ENCODE measurements around the gene TENT4A. TPM values are rescaled to one million over a fixed set of nuclear protein-coding genes. Genes with fewer than 3 reads are reported as not detected.

Gene TENT4A
- total and polyA plus RNA-seq, 2 of the 13 experiments (the other 11 are each of a cell fraction or from before 2014, with no cell fraction given) = 6.3 to 13.3 TPM

DNA sequence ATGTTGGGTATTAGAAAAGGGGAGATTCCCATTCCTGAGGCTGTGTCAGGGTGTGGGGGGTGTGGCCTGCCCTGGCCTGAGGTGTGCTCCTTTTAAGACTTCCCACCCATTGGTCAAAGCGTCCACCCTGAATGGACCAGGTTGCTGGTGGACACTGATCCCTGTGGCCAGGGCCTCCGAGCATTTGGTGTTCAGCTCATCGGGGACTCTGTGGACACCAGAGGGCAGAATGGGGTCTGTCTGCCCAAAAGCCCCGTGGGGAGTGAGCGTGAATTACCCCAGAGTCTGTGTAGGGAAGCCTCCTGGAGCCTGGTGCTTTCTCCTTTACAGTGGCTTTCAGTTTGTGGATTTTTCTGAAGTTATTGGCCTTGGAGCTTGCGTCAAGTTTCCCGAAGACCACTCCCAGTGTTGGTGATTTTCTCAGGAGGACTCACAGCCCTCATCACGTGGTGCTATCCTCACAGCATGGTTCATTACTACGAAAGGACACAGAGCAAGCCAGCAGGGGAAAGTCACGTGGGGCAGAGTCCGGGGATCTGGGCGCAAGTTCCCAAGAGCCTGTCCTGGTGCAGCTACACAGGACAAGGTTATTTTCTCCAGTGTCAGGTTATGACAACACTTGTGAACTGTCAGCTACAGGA is 55.5 kb downstream of the TENT4A start:
- no peak overlapping the region for H3K4me3 ChIP-seq (replicated peaks in 1 of 3; ENCODE audit: insufficient read depth in 1 of 3, low read depth in 2 of 3, low read length in 3 of 3)
- H3K4me2 ChIP-seq (ENCODE audit: low read depth, low read length) = no peak overlapping the region
- ChIA-PET CTCF (ENCODE audit: low intra/inter-chr PET ratio, low total read pairs) (no interaction called here), POLR2A (no interaction called here)
- BruUV-seq (replicated peaks) = no TSS peak
- in situ Hi-C loops (cut with HindIII; ENCODE audit: extremely low pct_ligation_motif_present, low pct_unique_long_range_greater_than_20kb) = loop anchor here (5.0 kb wide), 1 partner anchor 979 kb away; no protein-coding TSS in a partner anchor
- H3K27ac ChIP-seq (ENCODE audit: extremely low read length, insufficient read depth, low read length) = no peak overlapping the region
- no peaks in the 10 kb centered on the region for H4K20me1 ChIP-seq (ENCODE audit: insufficient read depth, low read length)
- DNase-seq (ENCODE audit: low spot score) = peak; percentile 9
- FAIRE-seq = no peak
- intact Hi-C loops (cut with micrococcal nuclease; ENCODE audit: unreplicated experiment) = no loop called here
- WGBS (ENCODE audit: low lambda C conversion rate) = 50% methylated on average over 12 of the region's 12 CpGs
- H3K36me3 ChIP-seq (replicated peaks in 1 of 2; ENCODE audit: control insufficient read depth in 1 of 2, insufficient read depth in 2 of 2, low read length in 2 of 2) = no peaks in the 10 kb centered on the region
- peaks cover 9% of the 10 kb centered on the region; the same call in 1 of the 2 replicates for H3K4me1 ChIP-seq (ENCODE audit: insufficient read depth, low read length)
- no peak overlapping the region for H2AFZ ChIP-seq (ENCODE audit: low read length)
- H3K9me3 ChIP-seq (ENCODE audit: low read length) = no peaks in the 10 kb centered on the region
- H3K27me3 ChIP-seq (ENCODE audit: control insufficient read depth in 1 of 2, insufficient read depth in 2 of 2, low read length in 2 of 2) = no peaks in the 10 kb centered on the region
- no peak overlapping the region for H3K9ac ChIP-seq (ENCODE audit: insufficient read depth, low read depth, low read length)
- ATAC-seq = peak; percentile 43
- H3K79me2 ChIP-seq (ENCODE audit: insufficient read depth, low read length) = no peaks in the 10 kb centered on the region
- TF ChIP-seq ZNF883 (CRISPR knock-in tag; IDR thresholded peaks at IDR 0.05; ENCODE audit: not compliant biosample characterization) (no peak), ZNF816 (CRISPR knock-in tag; IDR thresholded peaks at IDR 0.05; ENCODE audit: borderline replicate concordance) (no peak), NR2C2 (CRISPR knock-in tag; IDR thresholded peaks at IDR 0.05; ENCODE audit: borderline replicate concordance) (no peak), SP5 (CRISPR knock-in tag; IDR thresholded peaks at IDR 0.05; ENCODE audit: borderline replicate concordance, low read depth) (no peak), RORA (CRISPR knock-in tag; IDR thresholded peaks at IDR 0.05) (no peak), SALL2 (CRISPR knock-in tag; IDR thresholded peaks at IDR 0.05) (no peak), KDM6A (CRISPR knock-in tag; IDR thresholded peaks at IDR 0.05; ENCODE audit: low read depth) (no peak), ZNF543 (CRISPR knock-in tag; IDR thresholded peaks at IDR 0.05) (no peak), STAG1 (CRISPR knock-in tag; IDR thresholded peaks at IDR 0.05) (peak; percentile 20; the same call in 1 of the 2 replicates), EED (CRISPR knock-in tag; IDR thresholded peaks at IDR 0.05) (no peak), ZNF614 (CRISPR knock-in tag; IDR thresholded peaks at IDR 0.05; ENCODE audit: borderline replicate concordance) (no peak)
- TF ChIP-seq, protein P1, sequence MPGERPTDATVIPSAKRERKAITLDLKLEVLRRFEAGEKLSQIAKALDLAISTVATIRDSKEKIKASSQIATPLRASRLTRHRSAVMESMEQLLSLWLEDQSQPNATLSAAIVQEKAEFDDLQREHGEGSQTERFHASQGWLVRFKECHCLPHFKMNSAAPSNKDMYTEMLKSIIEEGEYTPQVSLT (CRISPR knock-in tag; IDR thresholded peaks at IDR 0.05; ENCODE audit: borderline replicate concordance, low read depth) = no peak
- TF ChIP-seq, protein P2, sequence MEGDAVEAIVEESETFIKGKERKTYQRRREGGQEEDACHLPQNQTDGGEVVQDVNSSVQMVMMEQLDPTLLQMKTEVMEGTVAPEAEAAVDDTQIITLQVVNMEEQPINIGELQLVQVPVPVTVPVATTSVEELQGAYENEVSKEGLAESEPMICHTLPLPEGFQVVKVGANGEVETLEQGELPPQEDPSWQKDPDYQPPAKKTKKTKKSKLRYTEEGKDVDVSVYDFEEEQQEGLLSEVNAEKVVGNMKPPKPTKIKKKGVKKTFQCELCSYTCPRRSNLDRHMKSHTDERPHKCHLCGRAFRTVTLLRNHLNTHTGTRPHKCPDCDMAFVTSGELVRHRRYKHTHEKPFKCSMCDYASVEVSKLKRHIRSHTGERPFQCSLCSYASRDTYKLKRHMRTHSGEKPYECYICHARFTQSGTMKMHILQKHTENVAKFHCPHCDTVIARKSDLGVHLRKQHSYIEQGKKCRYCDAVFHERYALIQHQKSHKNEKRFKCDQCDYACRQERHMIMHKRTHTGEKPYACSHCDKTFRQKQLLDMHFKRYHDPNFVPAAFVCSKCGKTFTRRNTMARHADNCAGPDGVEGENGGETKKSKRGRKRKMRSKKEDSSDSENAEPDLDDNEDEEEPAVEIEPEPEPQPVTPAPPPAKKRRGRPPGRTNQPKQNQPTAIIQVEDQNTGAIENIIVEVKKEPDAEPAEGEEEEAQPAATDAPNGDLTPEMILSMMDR (CRISPR knock-in tag; IDR thresholded peaks at IDR 0.05) = peak; percentile 39
- TF ChIP-seq, protein P3, sequence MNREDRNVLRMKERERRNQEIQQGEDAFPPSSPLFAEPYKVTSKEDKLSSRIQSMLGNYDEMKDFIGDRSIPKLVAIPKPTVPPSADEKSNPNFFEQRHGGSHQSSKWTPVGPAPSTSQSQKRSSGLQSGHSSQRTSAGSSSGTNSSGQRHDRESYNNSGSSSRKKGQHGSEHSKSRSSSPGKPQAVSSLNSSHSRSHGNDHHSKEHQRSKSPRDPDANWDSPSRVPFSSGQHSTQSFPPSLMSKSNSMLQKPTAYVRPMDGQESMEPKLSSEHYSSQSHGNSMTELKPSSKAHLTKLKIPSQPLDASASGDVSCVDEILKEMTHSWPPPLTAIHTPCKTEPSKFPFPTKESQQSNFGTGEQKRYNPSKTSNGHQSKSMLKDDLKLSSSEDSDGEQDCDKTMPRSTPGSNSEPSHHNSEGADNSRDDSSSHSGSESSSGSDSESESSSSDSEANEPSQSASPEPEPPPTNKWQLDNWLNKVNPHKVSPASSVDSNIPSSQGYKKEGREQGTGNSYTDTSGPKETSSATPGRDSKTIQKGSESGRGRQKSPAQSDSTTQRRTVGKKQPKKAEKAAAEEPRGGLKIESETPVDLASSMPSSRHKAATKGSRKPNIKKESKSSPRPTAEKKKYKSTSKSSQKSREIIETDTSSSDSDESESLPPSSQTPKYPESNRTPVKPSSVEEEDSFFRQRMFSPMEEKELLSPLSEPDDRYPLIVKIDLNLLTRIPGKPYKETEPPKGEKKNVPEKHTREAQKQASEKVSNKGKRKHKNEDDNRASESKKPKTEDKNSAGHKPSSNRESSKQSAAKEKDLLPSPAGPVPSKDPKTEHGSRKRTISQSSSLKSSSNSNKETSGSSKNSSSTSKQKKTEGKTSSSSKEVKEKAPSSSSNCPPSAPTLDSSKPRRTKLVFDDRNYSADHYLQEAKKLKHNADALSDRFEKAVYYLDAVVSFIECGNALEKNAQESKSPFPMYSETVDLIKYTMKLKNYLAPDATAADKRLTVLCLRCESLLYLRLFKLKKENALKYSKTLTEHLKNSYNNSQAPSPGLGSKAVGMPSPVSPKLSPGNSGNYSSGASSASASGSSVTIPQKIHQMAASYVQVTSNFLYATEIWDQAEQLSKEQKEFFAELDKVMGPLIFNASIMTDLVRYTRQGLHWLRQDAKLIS (CRISPR knock-in tag; IDR thresholded peaks at IDR 0.05) = no peak
- TF ChIP-seq, protein P4, sequence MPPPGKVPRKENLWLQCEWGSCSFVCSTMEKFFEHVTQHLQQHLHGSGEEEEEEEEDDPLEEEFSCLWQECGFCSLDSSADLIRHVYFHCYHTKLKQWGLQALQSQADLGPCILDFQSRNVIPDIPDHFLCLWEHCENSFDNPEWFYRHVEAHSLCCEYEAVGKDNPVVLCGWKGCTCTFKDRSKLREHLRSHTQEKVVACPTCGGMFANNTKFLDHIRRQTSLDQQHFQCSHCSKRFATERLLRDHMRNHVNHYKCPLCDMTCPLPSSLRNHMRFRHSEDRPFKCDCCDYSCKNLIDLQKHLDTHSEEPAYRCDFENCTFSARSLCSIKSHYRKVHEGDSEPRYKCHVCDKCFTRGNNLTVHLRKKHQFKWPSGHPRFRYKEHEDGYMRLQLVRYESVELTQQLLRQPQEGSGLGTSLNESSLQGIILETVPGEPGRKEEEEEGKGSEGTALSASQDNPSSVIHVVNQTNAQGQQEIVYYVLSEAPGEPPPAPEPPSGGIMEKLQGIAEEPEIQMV (CRISPR knock-in tag; IDR thresholded peaks at IDR 0.05; ENCODE audit: low read depth) = no peak

All from HepG2 (cell line).